Mesodermal cell (in vitro differentiated cells): Measurements from ENCODE around the gene ADAM12.
"Not testable (repeated sequence)": the region's sequence is repeated elsewhere in the genome, so short reads cannot be mapped to it uniquely, and the experiment has no call there.

Experiments used
- H3K27ac ChIP-seq: 2 replicates; pipeline ENCODE4 v1.7.0; 2013; ENCODE audit warnings: mild to moderate bottlenecking, low read depth, low read length, moderate library complexity; ENCODE audit not compliant: severe bottlenecking
- H3K36me3 ChIP-seq: 2 replicates; pipeline ENCODE4 v1.7.1; 2013; ENCODE audit warnings: mild to moderate bottlenecking, low read length, moderate library complexity; ENCODE audit not compliant: control insufficient read depth, insufficient read depth
- H3K4me1 ChIP-seq: one replicate; pipeline ENCODE4 v1.7.1; 2013; ENCODE audit warnings: mild to moderate bottlenecking, low read length; ENCODE audit not compliant: insufficient read depth, control insufficient read depth, poor library complexity, severe bottlenecking
- H3K4me3 ChIP-seq: 2 replicates; pipeline ENCODE4 v1.7.0; 2013; ENCODE audit warnings: low read length, control low read depth, mild to moderate bottlenecking; ENCODE audit not compliant: insufficient read depth, poor library complexity, severe bottlenecking; ENCODE audit errors: extremely low read depth
- H3K9me3 ChIP-seq: 2 replicates; pipeline ENCODE4 v1.7.1; 2013; ENCODE audit warnings: mild to moderate bottlenecking, low read length, moderate library complexity; ENCODE audit not compliant: control insufficient read depth
- WGBS, 2 experiments: methylation state at CpG; one replicate each; pipeline ENCODE4 v1.1.5; 2013; ENCODE audit warnings: missing lambda C conversion rate in 2 of 2; ENCODE audit not compliant: insufficient coverage in 2 of 2; 5-methylcytosine and 5-hydroxymethylcytosine counted together

Gene ADAM12

GRCh38 chr10:125982260-125982948 lies 405.9 kb downstream of the ADAM12 start:
- Histone ChIP-seq H3K4me3 (no peak overlapping the region), H3K9me3 (no peaks in the 10 kb centered on the region), H3K27ac (no peak overlapping the region)

GRCh38 chr10:125980521-125981035 lies 407.7 kb downstream of the ADAM12 start:
- Histone ChIP-seq H3K4me1 (no peaks in the 10 kb centered on the region), H3K27ac (no peak overlapping the region), H3K4me3 (no peak overlapping the region), H3K36me3 (no peaks in the 10 kb centered on the region), H3K9me3 (no peaks in the 10 kb centered on the region)
- WGBS, 2 experiments, result 63 to 70% methylated on average over 3 to 5 of the region's 6 CpGs

More at GRCh38 chr10:125982260-125982948, 405.9 kb downstream of the ADAM12 start:
- Histone ChIP-seq H3K36me3 (no peaks in the 10 kb centered on the region), H3K4me1 (no peaks in the 10 kb centered on the region)
- WGBS, 2 experiments, result 9 to 12% methylated on average over 4 to 5 of the region's 6 CpGs

- Histone ChIP-seq H3K27ac (no peak overlapping the region), H3K9me3 (no peaks in the 10 kb centered on the region)
- 90 to 96% methylated on average over 4 to 6 of the region's 7 CpGs for WGBS, 2 experiments
These were observed 408.3 kb downstream of the ADAM12 start for GRCh38 chr10:125979976-125980375.

GRCh38 chr10:125976960-125977605 lies 411.2 kb downstream of the ADAM12 start:
- no peaks in the 10 kb centered on the region for H3K4me1 ChIP-seq
- no peak overlapping the region for H3K27ac ChIP-seq
- no peaks in the 10 kb centered on the region for H3K9me3 ChIP-seq
- no peaks in the 10 kb centered on the region for H3K36me3 ChIP-seq
- 86 to 90% methylated on average over 4 to 6 of the region's 6 CpGs for WGBS, 2 experiments
- no peak overlapping the region for H3K4me3 ChIP-seq

More at GRCh38 chr10:125979976-125980375, 408.3 kb downstream of the ADAM12 start:
- no peak overlapping the region for H3K4me3 ChIP-seq
- H3K4me1 ChIP-seq, result no peaks in the 10 kb centered on the region
- H3K36me3 ChIP-seq, result no peaks in the 10 kb centered on the region

- not testable (repeated sequence) for H3K4me3 ChIP-seq, H3K4me1 ChIP-seq, H3K27ac ChIP-seq, H3K36me3 ChIP-seq, H3K9me3 ChIP-seq
- 89 to 100% methylated on average over 14 to 23 of the region's 36 CpGs for WGBS, 2 experiments
These were observed 418.1 kb downstream of the ADAM12 start for GRCh38 chr10:125970077-125970630.

GRCh38 chr10:125967533-125967932 lies 420.7 kb downstream of the ADAM12 start:
- Histone ChIP-seq H3K9me3 (no peaks in the 10 kb centered on the region), H3K36me3 (no peaks in the 10 kb centered on the region), H3K4me1 (no peaks in the 10 kb centered on the region), H3K27ac (no peak overlapping the region), H3K4me3 (no peak overlapping the region)
- no CpG with 5 or more reads among the region's 1 CpG for WGBS, 2 experiments

GRCh38 chr10:125964558-125964957 lies 423.7 kb downstream of the ADAM12 start:
- H3K9me3 ChIP-seq, result no peaks in the 10 kb centered on the region
- no peak overlapping the region for H3K4me3 ChIP-seq
- H3K36me3 ChIP-seq, result no peaks in the 10 kb centered on the region
- no peak overlapping the region for H3K27ac ChIP-seq
- 100% methylated on average over 1 of the region's 2 CpGs; no CpG with 5 or more reads in 1 of the 2 experiments for WGBS, 2 experiments
- H3K4me1 ChIP-seq, result no peaks in the 10 kb centered on the region
